Mesenchymal stem cell (in vitro differentiated cells and primary cell): ENCODE data around the gene DGCR2.
A peak's percentile ranks its signal among the peaks of the same experiment; 100 is the strongest.

ENCODE experiments used
- DNase-seq: peaks from one replicate; pipeline ENCODE4 v3.0.0-alpha.2; 2013
- H2AFZ ChIP-seq: one replicate; pipeline ENCODE4 v1.6.1; 2013; ENCODE audit warnings: low read depth, mild to moderate bottlenecking, control low read depth, inconsistent platforms, low read length, moderate library complexity
- H2AK5ac ChIP-seq: 2 replicates; pipeline ENCODE4 v1.6.1; 2013; ENCODE audit warnings: low read length, moderate library complexity, mild to moderate bottlenecking, inconsistent platforms; ENCODE audit not compliant: severe bottlenecking
- H2BK120ac ChIP-seq: one replicate; pipeline ENCODE4 v1.6.1; 2013; ENCODE audit warnings: low read depth, mild to moderate bottlenecking, inconsistent platforms, low read length, moderate library complexity
- H2BK12ac ChIP-seq, 2 experiments: one replicate each; pipeline ENCODE4 v1.6.1; 2013; ENCODE audit warnings: inconsistent platforms in 2 of 2, low read length in 2 of 2, mild to moderate bottlenecking in 2 of 2, moderate library complexity in 2 of 2, control low read depth in 1 of 2
- H2BK15ac ChIP-seq: one replicate; pipeline ENCODE4 v1.6.1; 2013; ENCODE audit warnings: mild to moderate bottlenecking, low read depth, inconsistent platforms; ENCODE audit not compliant: poor library complexity, severe bottlenecking
- H2BK5ac ChIP-seq: 2 replicates; pipeline ENCODE4 v1.6.1; 2013; ENCODE audit warnings: low read depth, mild to moderate bottlenecking, low read length, control low read depth, inconsistent platforms; ENCODE audit not compliant: poor library complexity, severe bottlenecking
- H3K14ac ChIP-seq, 2 experiments: one replicate each; pipeline ENCODE4 v1.6.1; 2013; ENCODE audit warnings: inconsistent platforms in 2 of 2, low read length in 2 of 2, control low read depth in 1 of 2, mild to moderate bottlenecking in 1 of 2, moderate library complexity in 1 of 2
- H3K18ac ChIP-seq, 2 experiments: one replicate each; pipeline ENCODE4 v1.6.1; 2013; ENCODE audit warnings: inconsistent platforms in 2 of 2, low read length in 2 of 2, control low read depth in 1 of 2, low read depth in 1 of 2, mild to moderate bottlenecking in 1 of 2
- H3K23ac ChIP-seq, 2 experiments: one replicate each; pipeline ENCODE4 v1.6.1; 2013; ENCODE audit warnings: inconsistent platforms in 2 of 2, low read length in 2 of 2, mild to moderate bottlenecking in 2 of 2, moderate library complexity in 2 of 2, control low read depth in 1 of 2
- H3K27ac ChIP-seq: 2 replicates; pipeline ENCODE4 v1.5.1; 2013; ENCODE audit warnings: mild to moderate bottlenecking, moderate library complexity, low read length, control low read depth, inconsistent platforms; ENCODE audit not compliant: poor library complexity, severe bottlenecking
- H3K27me3 ChIP-seq, 2 experiments: 2 replicates each; pipeline versions ENCODE4 v1.6.1 to v1.7.0; 2013; ENCODE audit warnings: low read length in 2 of 2, mild to moderate bottlenecking in 2 of 2, moderate library complexity in 2 of 2, control low read depth in 1 of 2, inconsistent platforms in 1 of 2; ENCODE audit not compliant: control insufficient read depth in 1 of 2, insufficient read depth in 1 of 2
- H3K36me3 ChIP-seq, 2 experiments: 2 replicates each; pipeline versions ENCODE4 v1.6.1 to v1.7.0; 2013; ENCODE audit warnings: low read length in 2 of 2, control low read depth in 1 of 2, inconsistent platforms in 1 of 2, low read depth in 1 of 2, mild to moderate bottlenecking in 1 of 2; ENCODE audit not compliant: insufficient read depth in 2 of 2, control insufficient read depth in 1 of 2
- H3K4ac ChIP-seq, 2 experiments: one replicate each; pipeline ENCODE4 v1.6.1; 2013; ENCODE audit warnings: inconsistent platforms in 2 of 2, low read length in 2 of 2, mild to moderate bottlenecking in 2 of 2, moderate library complexity in 2 of 2, control low read depth in 1 of 2, low read depth in 1 of 2
- H3K4me1 ChIP-seq: 2 replicates; pipeline ENCODE4 v1.6.1; 2013; ENCODE audit warnings: low read depth, low read length, control low read depth; ENCODE audit not compliant: control insufficient read depth, insufficient read depth
- H3K4me2 ChIP-seq: 2 replicates; pipeline ENCODE4 v1.6.1; 2013; ENCODE audit warnings: low read length, mild to moderate bottlenecking, inconsistent platforms; ENCODE audit not compliant: poor library complexity, severe bottlenecking
- H3K4me3 ChIP-seq, 2 experiments: 2 replicates each; pipeline versions ENCODE4 v1.5.1 to v1.7.0; 2013; ENCODE audit warnings: low read length in 2 of 2, mild to moderate bottlenecking in 2 of 2, control low read depth in 1 of 2, low read depth in 1 of 2; ENCODE audit not compliant: insufficient read depth in 1 of 2
- H3K79me1 ChIP-seq: replicated peaks from 2 replicates; pipeline ENCODE4 v1.6.1; 2013; ENCODE audit warnings: mild to moderate bottlenecking, control low read depth, low read length, inconsistent platforms; ENCODE audit not compliant: poor library complexity, severe bottlenecking
- H3K9ac ChIP-seq: 2 replicates; pipeline ENCODE4 v1.7.0; 2013; ENCODE audit warnings: mild to moderate bottlenecking, low read length, moderate library complexity
- H3K9me3 ChIP-seq: 2 replicates; pipeline ENCODE4 v1.7.0; 2013; ENCODE audit warnings: mild to moderate bottlenecking, low read length; ENCODE audit not compliant: control insufficient read depth
- H4K8ac ChIP-seq: one replicate; pipeline ENCODE4 v1.6.1; 2013; ENCODE audit warnings: inconsistent platforms, mild to moderate bottlenecking, low read length, moderate library complexity
- H4K91ac ChIP-seq: one replicate; pipeline ENCODE4 v1.6.1; 2013; ENCODE audit warnings: mild to moderate bottlenecking, low read length, inconsistent platforms
- WGBS: methylation state at CpG from one replicate; pipeline ENCODE4 v1.1.7; 2013; ENCODE audit warnings: mixed read lengths; 5-methylcytosine and 5-hydroxymethylcytosine counted together

Gene DGCR2

GRCh38 chr22:19107730-19108074, 14.5 kb downstream of the DGCR2 start:
- no peak overlapping the region for H4K91ac ChIP-seq
- no peak for DNase-seq
- no peak overlapping the region for H2BK120ac ChIP-seq
- H3K27me3 ChIP-seq, result no peaks in the 10 kb centered on the region
- H2AK5ac ChIP-seq, result no peak overlapping the region
- H2BK5ac ChIP-seq, result no peak overlapping the region
- H2AFZ ChIP-seq, result no peak overlapping the region
- no peak overlapping the region for H3K27ac ChIP-seq
- H3K79me1 ChIP-seq, result peaks cover 26% of the 10 kb centered on the region
- no peak overlapping the region for H3K18ac ChIP-seq
- peaks cover 0 to 4% of the 10 kb centered on the region in 2 experiments for H3K36me3 ChIP-seq
- H3K9ac ChIP-seq, result no peak overlapping the region
- H2BK15ac ChIP-seq, result no peak overlapping the region
- no peak overlapping the region for H3K14ac ChIP-seq
- no peak overlapping the region for H3K4ac ChIP-seq
- H3K23ac ChIP-seq, result no peak overlapping the region
- H3K4me2 ChIP-seq, result no peak overlapping the region
- H3K4me1 ChIP-seq, result peaks cover 16% of the 10 kb centered on the region
- H4K8ac ChIP-seq, result no peak overlapping the region
- 96% methylated on average over 5 of the region's 8 CpGs for WGBS
- no peaks in the 10 kb centered on the region for H3K9me3 ChIP-seq
- H2BK12ac ChIP-seq, result no peak overlapping the region
- no peak overlapping the region for H3K4me3 ChIP-seq

GRCh38 chr22:19106886-19107729, 15.1 kb downstream of the DGCR2 start:
- no peak overlapping the region for H3K4me3 ChIP-seq
- no peak overlapping the region for H4K91ac ChIP-seq
- peaks cover 14% of the 10 kb centered on the region for H3K4me1 ChIP-seq
- H2BK5ac ChIP-seq, result no peak overlapping the region
- no peak overlapping the region for H3K27ac ChIP-seq
- WGBS, result 98% methylated on average over 3 of the region's 3 CpGs
- no peak overlapping the region for H3K14ac ChIP-seq
- no peaks in the 10 kb centered on the region for H3K27me3 ChIP-seq
- H2BK120ac ChIP-seq, result no peak overlapping the region
- no peak overlapping the region for H2AFZ ChIP-seq
- H3K36me3 ChIP-seq, result peaks cover 0 to 4% of the 10 kb centered on the region in 2 experiments
- no peak overlapping the region for H3K9ac ChIP-seq
- H3K79me1 ChIP-seq, result peaks cover 24% of the 10 kb centered on the region
- no peak overlapping the region for H2AK5ac ChIP-seq
- H2BK15ac ChIP-seq, result no peak overlapping the region
- DNase-seq, result no peak
- H2BK12ac ChIP-seq, result no peak overlapping the region
- no peak overlapping the region for H3K18ac ChIP-seq
- H3K23ac ChIP-seq, result no peak overlapping the region
- H3K4me2 ChIP-seq, result no peak overlapping the region
- H4K8ac ChIP-seq, result no peak overlapping the region
- H3K4ac ChIP-seq, result no peak overlapping the region
- no peaks in the 10 kb centered on the region for H3K9me3 ChIP-seq

DNA sequence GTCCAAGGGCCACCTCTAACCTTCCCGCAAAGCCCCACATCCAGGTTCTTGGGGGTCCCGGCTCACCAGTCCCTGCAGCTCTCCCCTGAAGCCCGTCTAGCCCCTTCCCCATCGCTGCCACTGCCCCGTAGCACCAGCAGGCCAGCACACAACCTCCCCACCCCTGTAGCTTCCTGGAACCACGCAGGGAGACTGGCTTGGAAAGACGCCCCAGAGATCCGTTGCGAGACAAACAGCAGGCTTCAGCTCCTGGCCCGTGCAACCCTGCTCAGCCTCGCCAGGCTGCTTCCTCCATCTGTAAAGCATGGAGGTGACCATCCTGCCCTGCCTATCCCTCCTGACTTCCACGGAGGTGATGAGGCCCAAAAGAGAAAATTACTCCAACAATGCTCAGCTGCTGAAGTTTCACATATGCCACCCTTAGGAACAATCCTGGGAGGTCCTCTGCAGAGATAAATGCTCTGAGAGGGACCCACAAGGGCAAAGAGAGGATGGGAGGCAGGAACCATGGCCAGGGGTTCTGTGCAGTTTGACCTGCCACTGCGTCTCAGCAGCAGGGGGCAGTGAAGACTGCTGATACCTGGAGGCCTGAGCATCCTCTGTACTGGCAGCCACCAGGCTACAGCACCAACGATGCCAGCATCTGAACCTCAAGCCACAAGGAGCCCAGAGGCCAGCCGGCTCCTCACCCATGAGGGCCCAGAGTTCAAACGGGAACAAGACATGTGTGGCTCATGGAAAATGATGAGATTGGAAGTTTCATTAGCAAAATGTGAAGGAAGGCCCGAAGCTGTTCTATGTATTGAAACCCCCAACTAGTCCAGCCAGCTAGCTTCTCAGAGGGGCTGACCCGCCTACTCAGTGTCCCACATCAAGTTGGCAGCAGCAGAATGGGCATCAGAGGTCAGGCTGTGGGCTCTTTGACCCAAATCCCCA, 16.1 kb downstream of the DGCR2 start:
- peak overlapping the region; percentile 17 for H2BK15ac ChIP-seq
- peaks cover 11% of the 10 kb centered on the region for H3K4me1 ChIP-seq
- H4K91ac ChIP-seq, result no peak overlapping the region
- no peak overlapping the region for H3K23ac ChIP-seq
- no peak overlapping the region for H2BK12ac ChIP-seq
- no peak overlapping the region for H3K9ac ChIP-seq
- H3K4me2 ChIP-seq, result no peak overlapping the region
- H2BK5ac ChIP-seq, result no peak overlapping the region
- no peak for DNase-seq
- H3K4ac ChIP-seq, result no peak overlapping the region
- no peaks in the 10 kb centered on the region for H3K9me3 ChIP-seq
- peak overlapping the region; percentile 47 for H4K8ac ChIP-seq
- 91% methylated on average over 18 of the region's 18 CpGs for WGBS
- no peak overlapping the region for H3K18ac ChIP-seq
- peaks cover 22% of the 10 kb centered on the region for H3K79me1 ChIP-seq
- H3K36me3 ChIP-seq, result peaks cover 0 to 4% of the 10 kb centered on the region in 2 experiments
- no peak overlapping the region for H2AK5ac ChIP-seq
- no peak overlapping the region for H3K27ac ChIP-seq
- H3K4me3 ChIP-seq, result no peak overlapping the region
- no peak overlapping the region for H2BK120ac ChIP-seq
- H3K14ac ChIP-seq, result no peak overlapping the region
- H2AFZ ChIP-seq, result no peak overlapping the region
- H3K27me3 ChIP-seq, result no peaks in the 10 kb centered on the region

GRCh38 chr22:19105456-19105855, 16.8 kb downstream of the DGCR2 start:
- Histone ChIP-seq H3K23ac (no peak overlapping the region), H2BK5ac (no peak overlapping the region), H3K4ac (no peak overlapping the region), H2AFZ (no peak overlapping the region), H3K4me1 (peaks cover 10% of the 10 kb centered on the region), H2BK120ac (no peak overlapping the region), H3K27me3 (no peaks in the 10 kb centered on the region), H3K27ac (no peak overlapping the region), H4K8ac (no peak overlapping the region), H3K9me3 (no peaks in the 10 kb centered on the region), H4K91ac (no peak overlapping the region), H3K9ac (no peak overlapping the region), H3K79me1 (peaks cover 26% of the 10 kb centered on the region), H3K18ac (no peak overlapping the region), H3K14ac (no peak overlapping the region), H2AK5ac (no peak overlapping the region), H3K4me2 (no peak overlapping the region), H3K36me3 (peaks cover 0 to 4% of the 10 kb centered on the region in 2 experiments), H3K4me3 (no peak overlapping the region), H2BK12ac (no peak overlapping the region), H2BK15ac (no peak overlapping the region)
- WGBS, result 98% methylated on average over 8 of the region's 8 CpGs
- DNase-seq, result no peak
